ENCODE results near the gene FCGR1A.
"Not testable (repeated sequence)": the region's sequence is repeated elsewhere in the genome, so short reads cannot be mapped to it uniquely, and the experiment has no call there.

The FCGR1A gene

GRCh38 chr1:149782600-149782999 lies at the start of gene FCGR1A:
FCGR1A (plus strand) TSS chr1:149782694; CDS start chr1:149782744, 50 bp downstream.
- not testable (repeated sequence) for DNase-seq

GRCh38 chr1:149732781-149733180 lies 49.7 kb upstream of the FCGR1A start:
- not testable (repeated sequence) for DNase-seq

- not testable (repeated sequence) for DNase-seq
Measured at GRCh38 chr1:149734692-149735091, 47.8 kb upstream of the FCGR1A start.

- peak; percentile 54 to 63 for DNase-seq
Measured at GRCh38 chr1:149740148-149740581, 42.3 kb upstream of the FCGR1A start.

GRCh38 chr1:149740590-149741230 lies 41.8 kb upstream of the FCGR1A start:
- DNase-seq: not testable (repeated sequence)

GRCh38 chr1:149741914-149742313 lies 40.6 kb upstream of the FCGR1A start:
- DNase-seq: not testable (repeated sequence)

GRCh38 chr1:149746463-149747356 lies 35.8 kb upstream of the FCGR1A start:
- DNase-seq: peak in 1 of 2 donors; percentile 26

- not testable (repeated sequence) for DNase-seq
Measured at GRCh38 chr1:149747359-149748143, 34.9 kb upstream of the FCGR1A start.

GRCh38 chr1:149748144-149748500 lies 34.4 kb upstream of the FCGR1A start:
- peak in 1 of 2 donors; percentile 5 for DNase-seq

GRCh38 chr1:149750562-149750961 lies 31.9 kb upstream of the FCGR1A start:
- not testable (repeated sequence) for DNase-seq

GRCh38 chr1:149752186-149752585 lies 30.3 kb upstream of the FCGR1A start:
- not testable (repeated sequence) for DNase-seq

- DNase-seq: not testable (repeated sequence)
Measured at GRCh38 chr1:149753466-149753865, 29.0 kb upstream of the FCGR1A start.

GRCh38 chr1:149755294-149755693 lies 27.2 kb upstream of the FCGR1A start:
- DNase-seq: not testable (repeated sequence)

- not testable (repeated sequence) for DNase-seq
Measured at GRCh38 chr1:149762294-149762693, 20.2 kb upstream of the FCGR1A start.

GRCh38 chr1:149764087-149764800 lies 18.2 kb upstream of the FCGR1A start:
- not testable (repeated sequence) for DNase-seq

GRCh38 chr1:149766241-149766640 lies 16.3 kb upstream of the FCGR1A start:
- not testable (repeated sequence) for DNase-seq

- DNase-seq: not testable (repeated sequence)
Measured at GRCh38 chr1:149769216-149769615, 13.3 kb upstream of the FCGR1A start.

GRCh38 chr1:149770661-149771060 lies 11.8 kb upstream of the FCGR1A start:
- DNase-seq: not testable (repeated sequence)

- not testable (repeated sequence) for DNase-seq
Measured at GRCh38 chr1:149771653-149772425, 10.7 kb upstream of the FCGR1A start.

- DNase-seq: peak in 1 of 2 donors; percentile 16
Measured at GRCh38 chr1:149775510-149776147, 6.9 kb upstream of the FCGR1A start.

- not testable (repeated sequence) for DNase-seq
Measured at GRCh38 chr1:149777084-149777483, 5.4 kb upstream of the FCGR1A start.

Data from CD4-positive, alpha-beta T cell treated with Interleukin-4 for 1 hour (primary cell).